GM10266 (cell line): ENCODE results near the gene ROBO1.
A peak's percentile ranks its signal among the peaks of the same experiment; 100 is the strongest.

Experiments
- DNase-seq: peaks from one replicate; pipeline ENCODE4 v3.0.0; 2012; ENCODE audit errors: extremely low spot score
- TF ChIP-seq, protein P1 (sequence below): IDR thresholded peaks from 2 replicates; pipeline ENCODE4 v1.5.1; 2012; ENCODE audit warnings: mild to moderate bottlenecking, low read depth; ENCODE audit not compliant: control insufficient read depth, insufficient read depth; ENCODE audit errors: missing control alignments

ROBO1 gene

DNA sequence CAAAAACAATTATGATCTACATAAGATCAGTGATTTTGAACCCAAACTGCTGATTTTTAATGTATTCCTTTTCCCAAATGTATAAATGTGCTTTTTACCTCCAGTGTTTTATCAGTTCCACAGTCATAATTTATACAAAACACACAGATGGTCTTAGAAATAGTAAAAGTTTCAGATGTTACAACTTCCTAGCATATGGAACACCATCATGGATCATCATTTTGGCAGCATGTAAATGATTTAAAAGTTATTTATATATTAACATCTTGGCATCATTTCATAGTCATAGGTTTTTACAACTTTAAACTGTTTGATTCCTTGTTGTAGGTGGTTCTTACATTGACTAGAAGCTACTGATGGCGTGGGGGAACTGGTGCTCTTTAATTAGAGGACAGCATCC lies 1025.3 kb downstream of the ROBO1 start:
- TF ChIP-seq, protein P1, sequence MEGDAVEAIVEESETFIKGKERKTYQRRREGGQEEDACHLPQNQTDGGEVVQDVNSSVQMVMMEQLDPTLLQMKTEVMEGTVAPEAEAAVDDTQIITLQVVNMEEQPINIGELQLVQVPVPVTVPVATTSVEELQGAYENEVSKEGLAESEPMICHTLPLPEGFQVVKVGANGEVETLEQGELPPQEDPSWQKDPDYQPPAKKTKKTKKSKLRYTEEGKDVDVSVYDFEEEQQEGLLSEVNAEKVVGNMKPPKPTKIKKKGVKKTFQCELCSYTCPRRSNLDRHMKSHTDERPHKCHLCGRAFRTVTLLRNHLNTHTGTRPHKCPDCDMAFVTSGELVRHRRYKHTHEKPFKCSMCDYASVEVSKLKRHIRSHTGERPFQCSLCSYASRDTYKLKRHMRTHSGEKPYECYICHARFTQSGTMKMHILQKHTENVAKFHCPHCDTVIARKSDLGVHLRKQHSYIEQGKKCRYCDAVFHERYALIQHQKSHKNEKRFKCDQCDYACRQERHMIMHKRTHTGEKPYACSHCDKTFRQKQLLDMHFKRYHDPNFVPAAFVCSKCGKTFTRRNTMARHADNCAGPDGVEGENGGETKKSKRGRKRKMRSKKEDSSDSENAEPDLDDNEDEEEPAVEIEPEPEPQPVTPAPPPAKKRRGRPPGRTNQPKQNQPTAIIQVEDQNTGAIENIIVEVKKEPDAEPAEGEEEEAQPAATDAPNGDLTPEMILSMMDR, result no peak

DNA sequence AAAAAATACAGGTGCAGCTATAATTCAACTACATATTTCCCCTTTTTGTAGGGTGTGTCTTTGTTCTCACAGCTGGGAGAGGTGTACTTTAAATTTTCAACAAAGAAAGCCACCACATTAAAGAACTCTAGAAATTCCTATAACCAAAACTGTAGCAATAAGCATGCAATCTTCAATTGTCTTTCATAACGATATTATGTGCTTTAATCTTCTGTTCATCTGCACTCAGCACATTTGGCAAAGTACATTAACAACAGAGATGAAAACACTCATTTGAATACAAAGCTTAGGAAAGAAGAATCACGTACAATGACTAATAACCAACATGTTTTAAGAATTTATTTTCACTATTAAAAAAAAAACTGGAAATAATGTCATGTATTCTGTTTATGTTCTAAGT lies 1025.8 kb downstream of the ROBO1 start:
- TF ChIP-seq, protein P1, result no peak

More for the DNA sequence above, 1025.3 kb downstream of the ROBO1 start:
- DNase-seq, result no peak

DNA sequence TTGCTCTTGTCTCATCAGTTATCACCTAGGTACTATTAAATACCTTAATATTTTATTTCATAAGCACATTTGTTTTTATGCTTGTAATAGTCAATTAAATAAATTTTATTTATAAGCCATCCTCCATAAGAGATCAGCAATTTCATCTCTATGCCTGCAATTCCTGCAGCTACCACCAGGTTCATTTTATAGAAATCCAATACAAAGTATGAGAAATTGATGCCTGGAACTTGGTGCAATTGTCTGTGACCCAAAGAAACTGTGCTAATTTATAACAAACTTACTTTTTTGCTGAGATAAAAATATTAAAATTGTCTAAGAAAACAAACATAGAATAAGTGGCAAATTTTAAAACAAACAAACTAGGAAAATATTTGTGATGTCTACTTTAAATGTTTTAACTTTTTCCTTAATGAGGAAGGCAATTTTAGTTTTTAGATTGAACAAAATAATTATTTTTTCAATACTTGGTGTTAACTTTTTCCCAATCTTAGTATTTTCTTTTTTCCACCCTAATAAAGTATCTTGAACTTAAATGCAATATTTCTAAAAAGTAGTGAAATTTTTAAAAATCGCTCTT lies 1026.6 kb downstream of the ROBO1 start:
- TF ChIP-seq, protein P1, result peak; percentile 23
- no peak for DNase-seq

More for the DNA sequence above, 1025.8 kb downstream of the ROBO1 start:
- no peak for DNase-seq

DNA sequence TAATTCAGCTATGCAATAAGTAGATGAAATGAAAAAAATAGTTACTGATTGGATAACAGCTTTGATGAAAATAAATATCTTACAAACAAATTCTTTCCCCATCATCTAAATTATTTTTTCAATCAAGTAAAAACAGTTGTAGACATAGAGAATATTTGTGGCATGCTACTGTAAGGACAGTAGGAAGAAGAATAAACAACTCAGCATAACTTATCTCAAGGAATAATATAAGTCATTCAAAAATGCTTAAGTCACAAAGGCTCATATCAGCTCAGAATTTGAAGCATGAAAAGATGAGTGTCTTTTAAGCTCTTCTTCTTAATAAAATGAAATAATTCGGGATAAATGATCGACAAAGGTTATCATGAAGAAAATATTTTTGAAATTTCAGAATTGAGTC lies 1029.0 kb downstream of the ROBO1 start:
- DNase-seq, result no peak
- TF ChIP-seq, protein P1, result no peak

DNA sequence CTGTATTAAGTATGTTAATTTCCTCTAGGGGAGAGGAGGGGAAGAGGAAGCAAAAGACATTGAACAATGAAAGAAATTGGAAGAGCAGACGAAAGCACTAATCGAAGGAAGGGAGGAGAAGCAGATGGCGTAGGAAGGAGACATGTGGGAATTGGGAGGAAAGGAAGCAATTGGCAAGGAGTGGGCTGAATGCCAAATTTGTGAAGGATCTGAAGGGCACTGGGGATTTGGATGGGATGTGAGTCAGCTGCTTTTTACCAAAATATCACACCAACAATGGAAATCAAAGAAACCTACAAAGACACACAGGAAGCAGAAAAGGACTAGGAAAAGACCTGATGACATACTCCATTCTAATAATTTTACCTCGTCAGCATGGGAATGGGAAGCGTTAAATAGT lies 1029.8 kb downstream of the ROBO1 start:
- no peak for DNase-seq
- TF ChIP-seq, protein P1, result no peak

DNA sequence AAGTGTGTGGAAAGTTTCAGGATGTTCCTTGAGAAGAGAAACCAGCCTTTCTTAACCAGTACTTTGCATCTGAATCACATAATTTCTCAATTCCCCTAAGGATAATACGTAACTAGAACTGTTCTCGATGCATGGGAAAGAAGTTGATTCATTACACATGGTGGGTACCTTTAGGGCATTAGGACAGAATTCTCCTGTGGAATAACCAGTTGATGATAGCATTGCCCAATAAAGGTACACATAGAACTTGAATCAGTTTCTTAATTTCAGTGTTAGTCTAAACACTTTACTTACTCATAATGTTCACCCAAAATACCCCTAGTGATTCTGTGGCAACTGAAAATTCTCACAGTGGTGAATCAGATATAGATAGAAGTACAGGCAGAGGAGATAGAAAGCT lies 1030.9 kb downstream of the ROBO1 start:
- TF ChIP-seq, protein P1, result no peak
- DNase-seq, result no peak

DNA sequence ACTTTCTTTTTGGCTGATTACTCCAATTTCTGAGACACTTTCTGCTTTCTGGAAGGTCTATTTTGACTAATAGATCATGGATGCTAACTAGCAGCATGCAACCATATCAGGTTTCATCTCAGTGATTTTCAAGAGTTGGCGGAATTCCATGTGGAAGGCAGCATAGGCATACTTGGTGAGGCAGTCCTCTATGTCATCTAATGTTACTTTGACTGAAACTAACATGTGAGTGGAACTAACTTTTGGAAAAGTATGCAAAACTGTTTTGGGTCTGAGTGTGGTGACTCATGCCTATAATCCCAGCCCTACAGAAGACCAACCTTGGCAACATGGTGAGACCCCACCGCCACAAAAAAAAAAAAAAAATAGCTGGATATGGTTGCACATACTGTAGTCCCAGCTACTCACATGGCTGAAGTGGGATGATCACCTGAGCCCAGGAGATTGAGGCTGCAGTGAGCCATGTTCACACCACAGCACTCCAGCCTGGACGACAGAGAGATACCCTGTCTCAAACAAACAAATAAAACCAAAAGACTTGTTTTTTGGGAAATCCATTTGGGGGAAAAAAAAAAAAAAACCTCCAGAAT lies 1033.7 kb downstream of the ROBO1 start:
- TF ChIP-seq, protein P1, result no peak
- no peak for DNase-seq
